ENCODE data around the gene TMEM80.
A peak's percentile ranks its signal among the peaks of the same experiment; 100 is the strongest.
"Not testable (repeated sequence)": the region's sequence is repeated elsewhere in the genome, so short reads cannot be mapped to it uniquely, and the experiment has no call there.

Gene TMEM80

DNA sequence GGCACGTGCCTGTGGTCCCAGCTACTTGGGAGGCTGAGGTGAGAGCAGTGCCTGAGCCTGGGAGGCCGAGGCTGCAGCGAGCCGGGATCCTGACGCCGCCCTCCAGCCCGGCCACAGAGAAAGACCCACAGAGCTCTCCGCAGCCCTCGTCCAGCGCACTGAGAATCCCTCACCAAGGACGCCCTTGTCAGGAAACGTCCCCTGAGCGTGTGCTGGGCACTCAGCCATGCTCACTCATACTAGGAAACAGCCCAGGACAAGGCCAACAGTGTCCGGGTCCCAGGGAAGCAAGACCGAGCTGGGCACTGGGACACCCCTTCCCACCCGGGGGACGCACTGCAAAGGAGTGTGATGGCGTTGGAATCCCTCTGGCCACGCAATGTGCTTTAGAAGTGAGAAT is 15.1 kb upstream of the TMEM80 start:
- no peak for DNase-seq

- no peak for DNase-seq
These were observed 14.6 kb upstream of the TMEM80 start for GRCh38 chr11:680970-681369.

GRCh38 chr11:686451-687243 is 9.0 kb upstream of the TMEM80 start:
- DNase-seq = no peak

- DNase-seq = no peak
These were observed 7.9 kb upstream of the TMEM80 start for GRCh38 chr11:687751-688150.

DNA sequence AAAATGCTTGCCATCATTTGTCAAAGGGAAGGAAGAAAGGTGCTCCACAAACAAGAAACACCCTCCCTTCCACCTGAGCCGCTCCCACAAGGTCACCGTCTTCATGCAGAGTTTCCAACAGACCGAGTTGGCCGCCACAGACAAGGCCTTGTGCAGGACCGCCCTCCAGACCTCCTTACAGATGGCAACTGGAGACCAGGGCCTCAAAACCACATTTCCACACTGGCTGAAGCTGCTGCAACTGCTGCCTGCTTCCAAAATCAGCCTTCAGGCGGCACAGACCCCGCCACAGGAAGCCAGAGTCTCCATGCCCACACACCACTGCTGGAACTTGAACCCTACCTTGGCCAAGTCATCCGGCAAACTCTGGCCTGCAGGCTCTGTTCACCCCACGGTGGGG is 6.9 kb upstream of the TMEM80 start:
- no peak for DNase-seq

GRCh38 chr11:689625-690024 is 6.0 kb upstream of the TMEM80 start:
- DNase-seq = no peak

GRCh38 chr11:690244-690643 is 5.4 kb upstream of the TMEM80 start:
- not testable (repeated sequence) for DNase-seq

GRCh38 chr11:690738-691633 is 4.6 kb upstream of the TMEM80 start:
- no peak for DNase-seq

DNA sequence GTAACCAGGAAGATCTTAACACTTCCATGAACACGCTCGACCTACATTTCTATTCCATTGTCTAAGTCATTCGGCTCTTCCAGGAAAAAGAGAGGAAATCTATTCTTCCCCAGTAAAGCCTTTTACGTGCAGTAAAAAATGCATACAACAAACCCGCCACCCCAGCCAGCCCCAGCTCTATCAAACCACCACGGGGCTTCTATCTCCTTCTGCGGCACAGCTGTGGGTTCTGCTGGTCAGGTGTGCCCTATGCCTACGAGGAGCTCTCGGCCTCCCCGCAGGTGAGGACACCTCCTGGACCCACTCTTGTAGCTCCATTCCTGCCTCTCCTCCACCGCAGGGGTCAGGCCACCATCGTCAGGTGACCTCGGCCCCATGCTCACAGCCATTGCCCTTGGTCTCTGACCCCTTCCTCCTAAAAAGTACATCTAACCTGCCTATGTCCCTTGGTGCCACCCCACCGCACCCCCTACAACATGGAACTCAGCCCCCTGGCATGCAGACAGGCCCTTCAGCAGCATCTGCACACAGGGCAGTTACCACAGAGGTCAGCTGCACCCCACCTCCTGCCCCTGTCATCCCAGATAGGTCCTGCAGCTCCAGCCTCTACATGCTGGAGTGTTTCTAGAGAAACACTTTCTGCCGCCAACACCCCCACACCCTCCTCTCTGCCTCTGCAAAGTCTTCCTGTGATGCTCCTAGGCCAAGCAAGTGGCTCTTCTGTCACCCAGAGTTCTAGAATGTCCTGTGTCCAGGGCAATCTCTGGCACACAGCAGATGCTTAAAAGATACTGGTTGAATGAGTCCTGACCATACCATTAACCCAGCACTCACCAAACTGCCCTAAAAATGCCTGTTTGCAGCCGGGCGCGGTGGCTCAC is 3.7 kb upstream of the TMEM80 start:
- no peak for DNase-seq

DNA sequence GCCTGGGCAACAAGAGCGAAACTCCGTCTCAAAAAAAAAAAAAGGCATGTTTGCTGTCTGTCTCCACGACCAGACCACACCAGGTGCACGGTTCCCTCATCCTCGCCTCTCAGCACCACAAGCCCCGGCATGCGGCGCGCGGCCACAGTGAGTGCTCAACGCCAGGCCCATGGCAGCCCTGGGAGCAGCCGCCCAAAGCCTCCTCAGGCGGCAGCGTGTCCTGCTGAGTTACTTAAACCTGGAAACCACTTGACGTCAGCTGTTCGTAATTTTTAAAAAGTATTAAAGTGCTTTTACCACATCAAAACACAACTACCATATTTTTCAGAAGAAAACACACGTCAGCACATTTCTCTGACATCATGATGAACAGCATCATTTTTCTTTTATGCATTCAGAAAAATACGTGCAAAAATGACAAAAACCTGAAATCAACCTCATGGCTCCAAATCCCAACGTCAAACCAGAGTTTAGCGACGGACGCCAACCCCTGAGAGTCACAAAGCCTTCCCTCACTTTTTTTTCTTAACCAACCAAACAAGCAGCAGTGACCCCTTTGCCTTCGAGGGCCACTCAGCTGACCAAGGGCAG is 2.7 kb upstream of the TMEM80 start:
- DNase-seq = peak; percentile 32

- DNase-seq = no peak
These were observed 2.2 kb upstream of the TMEM80 start for GRCh38 chr11:693415-693831.

GRCh38 chr11:693887-694562 is 1.6 kb upstream of the TMEM80 start:
- DNase-seq = peak; percentile 67

- peak; percentile 89 for DNase-seq
These were observed 891 bp upstream of the TMEM80 start, which contains the start of gene DEAF1 for GRCh38 chr11:694563-695287. Gene DEAF1 (minus strand): TSS chr11:695222. CDS start chr11:695047, 175 bp downstream.

- no peak for DNase-seq
These were observed 403 bp upstream of the TMEM80 start for GRCh38 chr11:695288-695537.

DNA sequence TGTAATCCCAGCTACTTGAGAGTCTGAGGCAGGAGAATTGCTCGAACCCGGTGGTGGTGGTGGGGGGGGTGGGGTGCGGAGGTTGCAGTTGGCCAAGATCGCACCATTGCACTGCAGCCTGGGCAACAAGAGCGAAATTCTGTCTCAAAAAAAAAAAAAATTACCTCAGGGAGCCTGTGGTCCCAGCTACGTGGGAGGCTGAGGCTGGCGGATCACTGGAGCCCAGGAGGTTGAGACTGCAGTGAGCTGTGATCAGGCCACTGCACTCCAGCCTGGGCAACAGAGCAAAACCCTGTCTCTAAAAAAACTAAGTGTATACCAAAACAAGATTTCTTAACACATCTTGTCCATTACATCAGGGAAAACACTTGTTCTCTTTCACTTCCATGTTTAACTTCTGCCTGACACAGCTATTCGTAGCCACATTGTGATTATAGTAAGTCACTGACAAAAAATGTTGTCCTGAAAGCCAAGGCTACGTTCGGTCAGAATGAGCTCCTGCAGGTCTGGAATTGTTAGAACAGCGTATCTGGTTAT is 1.4 kb downstream of the TMEM80 start:
- DNase-seq = no peak

DNA sequence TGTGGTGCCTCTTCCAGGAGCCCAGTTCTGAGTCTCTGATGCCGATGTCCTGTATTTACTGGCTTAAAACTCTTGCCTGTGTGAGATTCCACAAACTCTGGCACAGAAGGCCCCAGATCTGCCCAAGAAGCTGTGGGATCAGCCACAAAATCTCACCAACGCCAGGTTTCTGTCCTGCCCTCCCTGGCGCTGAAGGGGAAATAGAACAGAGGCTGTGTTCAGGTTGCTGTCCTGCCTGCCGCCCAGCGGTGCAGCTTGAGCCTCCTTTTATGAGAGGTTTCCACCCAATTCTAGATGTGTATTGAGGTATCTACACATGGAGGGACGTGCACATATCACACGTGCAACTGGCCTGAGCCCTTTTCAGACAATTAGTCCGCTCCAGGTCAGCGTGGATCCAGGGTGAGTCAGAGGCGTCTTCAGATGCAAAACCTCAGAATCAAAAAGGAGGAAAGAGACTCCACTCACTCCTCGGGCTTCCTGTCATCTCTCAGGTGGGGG is 2.2 kb downstream of the TMEM80 start:
- no peak for DNase-seq

DNA sequence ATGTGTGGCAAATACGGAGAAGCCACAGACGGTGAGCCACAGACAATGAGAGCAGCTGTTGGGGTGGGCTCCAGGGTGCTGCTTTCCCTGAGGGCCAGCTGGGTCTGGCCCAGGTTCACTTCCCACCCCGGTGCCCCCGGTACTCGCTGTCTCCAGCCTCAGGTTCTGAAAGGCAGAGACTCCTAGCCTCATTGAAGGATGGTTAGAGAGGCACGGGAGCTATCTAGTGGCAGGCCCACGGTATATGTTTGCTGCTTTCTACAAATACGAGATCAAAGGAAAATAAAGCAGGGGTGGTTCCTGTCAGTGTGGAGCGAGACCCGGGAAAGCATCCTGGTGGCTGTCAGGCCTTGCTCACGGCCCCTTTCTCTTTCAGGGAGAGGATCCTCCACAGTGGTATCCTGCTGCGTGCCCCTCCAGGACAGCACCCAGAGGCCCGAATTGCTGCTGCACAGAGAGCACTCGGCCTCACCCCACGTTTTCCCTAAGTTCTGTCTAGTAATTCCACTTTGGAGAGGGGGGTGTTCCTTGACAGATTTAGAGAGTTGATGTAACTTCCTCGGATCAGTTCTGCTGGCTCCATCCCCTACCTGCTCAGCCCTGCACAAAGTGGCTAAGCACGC is 3.0 kb downstream of the TMEM80 start:
- no peak for DNase-seq

GRCh38 chr11:699116-699508 is 3.5 kb downstream of the TMEM80 start:
- no peak for DNase-seq

DNA sequence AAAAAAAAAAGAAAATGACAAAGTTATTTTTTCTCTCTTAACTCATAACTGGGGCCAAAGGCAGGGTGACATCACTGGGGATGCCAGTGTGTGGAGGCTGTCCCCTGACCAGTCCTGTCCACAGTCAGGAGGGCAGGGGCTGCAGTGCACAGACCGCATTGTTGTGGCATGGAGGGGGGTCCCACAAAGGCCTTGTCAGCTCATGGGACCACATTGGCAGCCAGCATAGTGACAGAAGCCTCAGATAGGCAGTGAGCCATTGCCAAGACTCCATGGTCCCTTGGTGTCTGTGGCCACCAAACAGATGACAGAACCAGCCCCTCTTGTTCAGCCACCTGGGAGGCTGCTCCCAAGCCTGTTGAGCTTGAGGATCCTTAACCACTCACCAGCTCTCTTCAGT is 4.1 kb downstream of the TMEM80 start:
- no peak for DNase-seq

GRCh38 chr11:701741-702461 is 6.3 kb downstream of the TMEM80 start:
- DNase-seq = no peak
